Prostate gland (tissue), 2 donors: Measurements from ENCODE around the gene RRP36.
A peak's percentile ranks its signal among the peaks of the same experiment; 100 is the strongest.

Experiments used
- CTCF ChIP-seq, 4 experiments: fragments of 200-600 bp in 2 of 4; fragments of 450-650 bp in 2 of 4; sonication (generic) in 2 of 4; IDR thresholded peaks; 1 replicate in 3 of 4; 2 replicates in 1 of 4; pipeline ENCODE4 v1.5.1; 2016 to 2019; ENCODE audit warnings: antibody characterized with exemption in 4 of 4, mild to moderate bottlenecking in 2 of 4, moderate library complexity in 2 of 4
- POLR2A ChIP-seq: fragments of 450-650 bp; IDR thresholded peaks from one replicate; pipeline ENCODE4 v1.6.1; 2016; ENCODE audit warnings: antibody characterized with exemption, mild to moderate bottlenecking
- POLR2AphosphoS5 ChIP-seq: sonication (generic); formaldehyde crosslinking; IDR thresholded peaks from one replicate; pipeline ENCODE4 v1.6.1; 2017; ENCODE audit warnings: antibody characterized with exemption

- TF ChIP-seq POLR2A, result peak; percentile 93
- peak in 3 of 4 experiments; percentile 14 to 64 (median 36) for TF ChIP-seq CTCF (IDR thresholded peaks at IDR 0.05)
- TF ChIP-seq POLR2AphosphoS5, result peak; percentile 97
Observed at GRCh38 chr6:42984001-42984923, 37.2 kb upstream of the RRP36 start, which contains the start of gene PPP2R5D.
